ENCODE data around the gene CTSE.

DNA sequence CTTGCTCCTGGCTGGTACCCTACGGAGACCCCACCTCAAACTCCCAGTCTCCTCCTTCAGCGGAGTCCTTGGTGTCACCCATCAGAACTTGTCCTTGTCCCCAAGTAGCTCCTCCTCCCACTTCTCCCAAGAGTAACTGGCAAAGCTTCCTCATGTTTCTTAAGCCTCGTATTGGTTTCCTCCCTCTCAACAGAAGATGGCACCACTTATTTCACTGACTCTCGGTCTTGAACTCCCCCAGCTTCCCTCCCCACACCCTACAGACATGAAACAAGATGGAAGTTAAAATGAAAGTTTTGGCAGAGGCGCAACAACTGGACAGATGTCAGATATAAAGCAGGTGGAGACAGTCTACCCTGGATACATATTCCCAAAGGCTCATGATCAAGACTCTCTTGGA is 33.9 kb downstream of the CTSE start:
- TF ChIP-seq CTCF (IDR thresholded peaks at IDR 0.05) (no peak), TCF7L2 (IDR thresholded peaks at IDR 0.05; ENCODE audit: low read depth, low read length) (no peak), SIN3A (IDR thresholded peaks at IDR 0.05; ENCODE audit: borderline replicate concordance, insufficient read depth, low read depth, low read length) (no peak)

Data from Panc1 (cell line).